GM12801 (cell line): Measurements from ENCODE around the gene PIK3CB.

Experiments used
- CTCF ChIP-seq: IDR thresholded peaks from one replicate; pipeline ENCODE4 v1.5.1; 2011; ENCODE audit warnings: control low read depth; ENCODE audit not compliant: insufficient read length; ENCODE audit errors: extremely low read depth

Gene PIK3CB

GRCh38 chr3:138653567-138653966 lies 181.2 kb downstream of the PIK3CB start:
- TF ChIP-seq CTCF: no peak

GRCh38 chr3:138649134-138649533 lies 185.6 kb downstream of the PIK3CB start:
- TF ChIP-seq CTCF: no peak

- TF ChIP-seq CTCF: no peak
Observed at GRCh38 chr3:138646513-138646912, 188.2 kb downstream of the PIK3CB start.

- TF ChIP-seq CTCF: no peak
Observed at GRCh38 chr3:138646008-138646407, 188.7 kb downstream of the PIK3CB start.

GRCh38 chr3:138642927-138643253 lies 191.8 kb downstream of the PIK3CB start:
- no peak for TF ChIP-seq CTCF

GRCh38 chr3:138642226-138642926 lies 192.4 kb downstream of the PIK3CB start:
- no peak for TF ChIP-seq CTCF

- TF ChIP-seq CTCF: no peak
Observed at GRCh38 chr3:138640537-138640936, 194.2 kb downstream of the PIK3CB start.
